ENCODE results near the gene C17orf107.

DNA sequence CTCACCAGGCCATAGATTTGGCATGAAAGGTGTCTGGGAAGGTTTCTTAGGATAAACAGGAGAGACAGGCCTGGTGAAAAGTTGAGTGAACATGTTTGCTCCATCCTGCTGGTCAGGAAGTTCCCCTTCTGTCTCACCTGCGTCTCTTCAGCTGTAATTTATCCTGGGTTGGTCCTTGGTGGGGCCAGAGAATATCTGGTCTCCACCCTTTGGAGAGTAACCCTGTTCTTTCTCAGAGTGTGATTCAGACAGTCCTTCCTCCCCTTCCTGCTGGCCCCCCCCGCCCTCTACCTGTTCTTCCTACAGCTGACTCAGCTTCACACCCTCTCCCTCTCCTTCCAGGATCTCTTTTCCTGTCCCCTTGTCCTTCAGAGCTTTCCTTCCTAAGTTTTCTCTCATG is 49.1 kb upstream of the C17orf107 start:
- TF ChIP-seq CTCF (IDR thresholded peaks at IDR 0.05; ENCODE audit: insufficient read depth, low read length) (no peak), POLR2AphosphoS5 (IDR thresholded peaks at IDR 0.05; ENCODE audit: low read depth) (no peak), SPI1 (IDR thresholded peaks at IDR 0.05; ENCODE audit: borderline replicate concordance, low read depth) (no peak)
- TF ChIP-seq, protein P1, sequence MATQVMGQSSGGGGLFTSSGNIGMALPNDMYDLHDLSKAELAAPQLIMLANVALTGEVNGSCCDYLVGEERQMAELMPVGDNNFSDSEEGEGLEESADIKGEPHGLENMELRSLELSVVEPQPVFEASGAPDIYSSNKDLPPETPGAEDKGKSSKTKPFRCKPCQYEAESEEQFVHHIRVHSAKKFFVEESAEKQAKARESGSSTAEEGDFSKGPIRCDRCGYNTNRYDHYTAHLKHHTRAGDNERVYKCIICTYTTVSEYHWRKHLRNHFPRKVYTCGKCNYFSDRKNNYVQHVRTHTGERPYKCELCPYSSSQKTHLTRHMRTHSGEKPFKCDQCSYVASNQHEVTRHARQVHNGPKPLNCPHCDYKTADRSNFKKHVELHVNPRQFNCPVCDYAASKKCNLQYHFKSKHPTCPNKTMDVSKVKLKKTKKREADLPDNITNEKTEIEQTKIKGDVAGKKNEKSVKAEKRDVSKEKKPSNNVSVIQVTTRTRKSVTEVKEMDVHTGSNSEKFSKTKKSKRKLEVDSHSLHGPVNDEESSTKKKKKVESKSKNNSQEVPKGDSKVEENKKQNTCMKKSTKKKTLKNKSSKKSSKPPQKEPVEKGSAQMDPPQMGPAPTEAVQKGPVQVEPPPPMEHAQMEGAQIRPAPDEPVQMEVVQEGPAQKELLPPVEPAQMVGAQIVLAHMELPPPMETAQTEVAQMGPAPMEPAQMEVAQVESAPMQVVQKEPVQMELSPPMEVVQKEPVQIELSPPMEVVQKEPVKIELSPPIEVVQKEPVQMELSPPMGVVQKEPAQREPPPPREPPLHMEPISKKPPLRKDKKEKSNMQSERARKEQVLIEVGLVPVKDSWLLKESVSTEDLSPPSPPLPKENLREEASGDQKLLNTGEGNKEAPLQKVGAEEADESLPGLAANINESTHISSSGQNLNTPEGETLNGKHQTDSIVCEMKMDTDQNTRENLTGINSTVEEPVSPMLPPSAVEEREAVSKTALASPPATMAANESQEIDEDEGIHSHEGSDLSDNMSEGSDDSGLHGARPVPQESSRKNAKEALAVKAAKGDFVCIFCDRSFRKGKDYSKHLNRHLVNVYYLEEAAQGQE (IDR thresholded peaks at IDR 0.05; ENCODE audit: insufficient replicate concordance, low read depth): no peak

Data from HL-60 (cell line).